CD1c-positive myeloid dendritic cell (primary cell): Measurements from ENCODE around the gene NYAP2.
A peak's percentile ranks its signal among the peaks of the same experiment; 100 is the strongest.

ENCODE experiments used
- DNase-seq: peaks from one replicate; pipeline ENCODE4 v3.0.0-alpha.2; 2016; ENCODE audit errors: extremely low spot score

Gene NYAP2

GRCh38 chr2:225559072-225559415, 159.5 kb downstream of the NYAP2 start:
- no peak for DNase-seq

GRCh38 chr2:225566798-225567197, 167.3 kb downstream of the NYAP2 start:
- DNase-seq = peak; percentile 5

- no peak for DNase-seq
These were observed 170.5 kb downstream of the NYAP2 start for GRCh38 chr2:225569995-225570394.

DNA sequence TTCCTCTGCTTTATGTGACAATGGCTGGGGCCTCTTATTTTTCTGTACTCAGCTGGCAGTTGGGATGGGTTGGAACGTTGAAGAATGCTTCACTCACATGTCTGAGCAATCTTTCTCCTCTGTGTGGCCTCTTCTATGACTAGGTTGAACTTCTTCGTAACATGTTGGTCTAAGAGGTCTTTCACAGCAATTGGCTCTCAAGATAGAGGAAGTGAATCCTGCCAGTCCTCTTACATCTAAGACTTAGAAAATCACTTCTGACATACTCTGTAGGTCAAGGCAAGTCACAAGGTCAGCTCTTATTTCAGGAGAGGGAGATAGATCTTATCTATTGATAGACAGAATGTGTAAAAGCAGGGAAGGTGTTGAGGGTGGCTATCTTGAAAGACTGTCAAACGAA, 174.1 kb downstream of the NYAP2 start:
- no peak for DNase-seq

DNA sequence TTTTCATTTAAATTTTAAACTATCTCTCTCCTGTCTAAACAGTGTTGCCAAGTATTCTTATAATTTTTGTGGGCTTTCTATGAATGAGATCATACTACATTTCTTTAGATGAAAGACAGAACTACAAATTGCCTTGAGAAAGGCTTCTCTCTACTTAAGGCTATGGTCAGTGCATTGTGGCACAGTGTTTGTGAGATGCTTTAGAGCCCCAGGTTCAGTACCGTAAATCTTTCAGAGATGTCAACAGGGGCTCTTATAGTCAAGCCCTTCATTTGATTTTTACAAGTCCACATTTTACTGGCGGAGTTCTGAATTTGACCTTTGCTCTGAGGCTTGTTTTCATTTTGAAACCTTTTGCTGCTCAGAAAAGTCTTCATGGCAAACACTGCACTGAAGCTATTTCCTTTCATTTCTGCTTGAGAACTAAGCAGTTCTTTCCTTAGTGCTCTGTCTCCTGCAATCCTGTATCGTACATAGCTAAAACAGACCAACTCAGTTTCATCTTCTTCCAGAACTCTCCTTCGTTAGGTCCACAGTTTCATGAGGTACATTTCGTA, 175.2 kb downstream of the NYAP2 start:
- no peak for DNase-seq

DNA sequence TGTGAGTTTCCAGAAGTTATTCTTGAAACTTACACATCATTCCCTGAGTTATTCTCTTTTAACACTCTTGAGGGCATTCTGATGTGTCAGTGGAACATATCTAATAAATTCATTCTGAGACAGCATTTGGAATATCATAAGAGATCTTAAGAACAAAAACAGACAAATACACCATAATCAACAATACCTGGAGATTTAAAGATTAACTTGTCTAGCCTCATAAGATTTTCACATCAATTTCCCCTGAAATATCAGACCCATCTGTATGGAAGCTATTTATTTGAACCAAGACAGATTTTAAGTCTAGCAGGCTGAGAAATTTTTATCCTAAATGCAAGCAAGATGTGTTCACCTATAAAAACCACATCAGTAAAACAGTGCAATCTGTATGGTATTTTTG, 181.6 kb downstream of the NYAP2 start:
- no peak for DNase-seq

DNA sequence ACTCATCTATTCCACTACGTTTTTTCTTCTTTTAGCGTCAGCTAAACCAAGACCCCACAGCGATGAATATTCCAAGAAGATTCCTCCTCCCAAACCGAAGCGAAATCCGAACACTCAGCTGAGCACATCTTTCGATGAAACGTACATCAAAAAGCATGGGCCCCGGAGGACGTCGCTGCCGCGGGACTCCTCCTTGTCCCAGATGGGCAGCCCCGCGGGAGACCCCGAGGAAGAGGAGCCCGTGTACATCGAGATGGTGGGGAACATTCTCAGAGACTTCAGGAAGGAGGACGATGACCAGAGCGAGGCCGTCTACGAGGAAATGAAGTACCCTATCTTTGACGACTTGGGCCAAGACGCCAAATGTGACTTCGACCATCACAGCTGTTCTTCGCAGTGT, 182.4 kb downstream of the NYAP2 start:
- no peak for DNase-seq

- DNase-seq = no peak
These were observed 183.0 kb downstream of the NYAP2 start for GRCh38 chr2:225582355-225583116.

GRCh38 chr2:225584796-225585195, 185.3 kb downstream of the NYAP2 start:
- no peak for DNase-seq

DNA sequence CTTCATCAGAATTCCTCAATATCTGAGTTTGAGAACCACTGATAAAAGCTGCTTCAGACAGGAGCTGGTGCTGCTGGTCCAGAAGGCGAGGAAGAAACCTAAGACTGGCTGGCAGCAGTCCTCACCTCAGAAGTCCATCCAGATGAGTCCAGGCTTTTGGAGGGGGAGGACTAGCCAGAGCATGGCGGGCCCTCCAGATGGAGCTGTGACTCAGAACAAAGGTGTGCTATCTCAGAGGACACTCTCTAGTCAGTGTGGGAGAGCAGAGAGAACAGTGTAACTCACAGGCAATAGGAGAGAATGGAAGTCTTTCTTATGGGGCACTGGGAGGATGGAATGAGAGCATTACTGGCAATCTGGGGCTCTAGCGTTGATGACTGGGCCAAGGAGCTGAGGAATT, 191.4 kb downstream of the NYAP2 start:
- no peak for DNase-seq

GRCh38 chr2:225597911-225598310, 198.4 kb downstream of the NYAP2 start:
- no peak for DNase-seq

DNA sequence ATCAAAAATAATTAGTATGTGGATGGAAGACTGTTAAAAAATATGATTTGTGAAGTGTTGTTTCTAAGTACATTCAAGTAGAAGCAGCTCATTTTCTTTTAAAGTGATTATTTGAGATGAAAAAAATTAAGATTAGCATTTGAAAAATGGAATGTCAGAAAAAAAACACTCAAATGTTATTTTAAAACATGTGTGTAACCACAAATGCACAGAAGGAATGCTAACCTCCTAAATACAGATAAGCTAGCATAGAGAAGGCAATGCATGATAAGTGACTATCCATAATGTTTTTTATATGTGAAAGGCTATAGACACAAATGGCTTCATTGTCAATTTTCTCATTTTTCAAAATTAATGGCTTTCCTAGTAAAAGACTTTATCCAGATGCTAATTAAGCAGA, 198.9 kb downstream of the NYAP2 start:
- DNase-seq = no peak

DNA sequence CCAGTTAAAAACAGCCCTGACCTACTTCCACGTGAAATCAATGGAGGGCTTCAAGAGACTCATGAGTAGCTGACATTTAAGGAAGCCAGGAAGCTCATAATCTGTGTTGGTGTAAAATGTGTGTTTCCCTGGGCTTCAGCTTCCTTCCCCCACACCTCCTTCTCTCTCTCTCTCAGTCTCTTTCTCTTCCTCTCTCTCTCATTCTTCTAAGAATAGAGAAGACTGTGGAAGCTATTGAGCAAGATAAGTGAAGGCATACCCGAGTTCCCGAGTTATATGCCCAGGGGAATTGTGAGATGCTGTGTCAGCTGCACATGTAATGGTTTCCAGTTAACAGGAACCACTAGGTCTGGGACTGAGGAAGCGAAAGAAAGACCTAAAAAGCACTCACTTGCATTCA, 199.4 kb downstream of the NYAP2 start:
- DNase-seq = no peak

DNA sequence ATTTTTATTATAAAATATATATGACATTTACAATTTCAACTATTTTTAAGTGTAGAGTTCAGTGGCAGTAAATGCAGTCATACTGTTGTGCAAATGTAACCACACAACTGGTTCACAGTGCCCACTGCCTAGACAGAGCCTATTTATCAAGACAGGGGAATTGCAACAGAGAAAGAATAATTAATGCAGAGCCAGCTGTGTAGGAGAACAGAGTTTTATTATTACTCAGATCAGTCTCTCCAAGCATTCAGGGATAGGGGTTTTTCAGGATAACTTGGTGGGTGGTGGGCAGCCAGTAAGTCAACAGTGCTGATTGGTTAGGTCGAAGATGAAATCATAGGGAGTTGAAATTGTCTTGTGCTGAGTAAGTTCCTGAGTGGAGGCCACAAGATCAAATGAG, 200.3 kb downstream of the NYAP2 start:
- no peak for DNase-seq

DNA sequence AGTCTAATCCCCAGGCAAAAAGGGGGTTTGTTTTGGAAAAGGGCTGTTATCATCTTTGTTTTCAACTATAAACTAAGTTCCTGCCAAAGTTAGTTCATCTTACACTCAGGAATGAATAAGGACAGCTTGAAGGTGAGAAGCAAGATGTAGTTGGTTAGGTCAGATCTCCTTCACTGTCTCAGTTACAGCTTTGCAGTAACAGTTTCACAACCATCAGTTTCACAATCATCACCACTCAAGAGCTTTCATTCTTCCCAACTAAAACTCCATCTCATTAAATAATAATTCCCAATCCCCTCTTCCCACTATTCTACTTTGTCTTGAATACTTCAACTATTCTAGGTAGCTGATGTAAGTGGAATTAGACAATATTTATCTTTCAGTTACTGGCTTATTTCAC, 200.9 kb downstream of the NYAP2 start:
- no peak for DNase-seq

GRCh38 chr2:225600865-225601264, 201.4 kb downstream of the NYAP2 start:
- DNase-seq = no peak

GRCh38 chr2:225602205-225602604, 202.7 kb downstream of the NYAP2 start:
- DNase-seq = no peak

DNA sequence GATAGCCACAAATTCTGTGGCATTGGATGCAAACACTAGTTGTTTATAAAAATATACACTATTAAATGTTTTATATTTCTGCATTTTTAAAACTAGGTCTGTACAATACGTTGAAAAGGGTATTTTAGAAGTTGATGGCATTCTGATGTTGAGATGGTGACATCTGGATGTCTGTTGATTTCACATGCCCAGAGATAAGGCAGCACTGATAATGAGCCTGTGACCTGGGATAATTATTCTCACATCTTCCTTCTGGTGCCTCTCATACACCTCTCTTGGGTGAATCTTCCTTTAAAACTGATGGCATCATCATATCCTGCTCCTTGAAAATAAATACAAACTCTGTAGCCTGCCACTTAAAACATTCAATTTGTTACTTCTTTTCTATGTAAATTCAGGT, 208.6 kb downstream of the NYAP2 start:
- no peak for DNase-seq

DNA sequence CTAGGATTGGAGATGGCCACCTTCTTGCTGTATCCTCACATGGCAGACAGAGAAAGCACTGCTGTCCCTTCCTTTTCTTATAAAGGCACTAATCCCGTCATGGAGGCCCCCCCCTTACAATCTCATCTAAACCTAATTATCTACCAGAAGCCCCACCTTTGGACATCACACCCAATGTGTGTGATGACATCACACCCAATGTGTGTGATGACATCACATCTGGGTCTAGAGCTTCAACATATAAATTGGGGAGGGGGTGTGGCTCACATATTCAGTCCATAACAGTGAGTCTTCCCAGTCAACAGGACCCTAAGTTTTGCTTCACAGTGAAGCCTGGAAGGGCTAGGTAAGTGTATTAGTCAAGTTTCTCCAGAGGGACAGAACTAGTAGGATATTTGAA, 213.1 kb downstream of the NYAP2 start:
- no peak for DNase-seq

- DNase-seq = no peak
These were observed 215.4 kb downstream of the NYAP2 start for GRCh38 chr2:225614915-225615314.

GRCh38 chr2:225615514-225615913, 216.0 kb downstream of the NYAP2 start:
- no peak for DNase-seq

- DNase-seq = no peak
These were observed 216.9 kb downstream of the NYAP2 start for GRCh38 chr2:225616372-225616771.

DNA sequence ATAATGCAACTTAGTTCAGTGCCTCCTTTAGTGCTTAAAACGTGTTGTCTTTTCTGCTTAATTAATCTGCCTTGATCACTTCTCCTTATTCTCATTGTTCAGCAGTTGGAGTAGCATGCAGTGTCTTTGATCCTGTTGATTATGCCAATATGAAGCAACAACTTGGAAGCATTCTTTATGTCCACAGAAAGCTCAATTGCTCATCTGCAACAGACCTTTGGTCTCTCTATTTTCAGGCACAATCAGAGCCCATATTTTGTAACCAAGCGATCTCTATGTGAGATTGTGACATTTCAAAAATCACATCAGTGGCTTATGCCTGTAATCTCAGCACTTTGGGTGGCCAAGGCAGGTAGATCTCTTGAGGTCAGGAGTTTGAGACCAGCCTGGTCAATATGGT, 217.3 kb downstream of the NYAP2 start:
- no peak for DNase-seq

GRCh38 chr2:225620227-225620626, 220.7 kb downstream of the NYAP2 start:
- no peak for DNase-seq
